ENCODE data around the gene LGALS7.

Gene LGALS7

GRCh38 chr19:38728752-38729541, 44.4 kb downstream of the LGALS7 start:
- H3K4me3 ChIP-seq (ENCODE audit: low read length), result no peak overlapping the region
- TF ChIP-seq CTCF (conservative IDR thresholded peaks at IDR 0.05; ENCODE audit: low read depth, low read length), result no peak
- DNase-seq (ENCODE audit: low read depth), result no peak

DNA sequence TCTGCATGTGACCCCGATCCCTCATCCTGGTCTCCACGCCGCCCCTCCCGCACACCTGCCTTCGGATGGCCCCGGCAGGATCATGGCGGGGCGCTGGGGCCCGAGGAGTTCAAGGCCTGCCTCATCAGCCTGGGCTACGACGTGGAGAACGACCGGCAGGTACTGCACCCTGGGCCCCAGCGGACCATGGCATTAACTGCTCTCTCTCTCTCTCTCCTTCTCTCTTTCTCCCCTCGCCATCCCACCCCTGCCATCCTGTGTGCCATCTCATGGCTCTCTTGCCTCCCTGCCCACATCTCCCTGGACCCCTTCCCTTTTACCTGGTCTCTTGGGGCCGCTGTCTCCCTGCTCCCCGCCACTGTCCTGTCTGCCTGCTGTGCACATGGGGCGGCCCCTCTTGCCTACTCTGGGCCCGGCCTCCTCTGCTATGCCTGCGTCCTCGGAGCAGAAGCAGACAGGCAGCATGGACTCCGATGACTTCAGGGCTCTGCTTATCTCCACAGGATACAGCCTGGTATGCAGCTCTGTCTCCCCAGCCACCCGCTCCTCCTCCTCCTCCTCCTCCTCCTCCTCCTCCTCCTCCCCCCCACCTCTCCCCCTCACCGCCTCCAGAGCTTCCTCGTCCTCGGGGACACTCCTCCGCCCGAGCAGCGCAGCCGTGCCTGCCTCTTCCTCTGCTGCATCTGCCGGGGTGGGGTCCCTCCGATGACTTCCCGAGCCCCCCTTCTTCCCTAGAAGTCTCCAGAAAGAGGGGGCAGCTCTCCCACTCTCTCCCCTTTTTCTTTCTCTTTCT, 45.3 kb downstream of the LGALS7 start:
- no peak for TF ChIP-seq CTCF (conservative IDR thresholded peaks at IDR 0.05; ENCODE audit: low read depth, low read length)
- H3K4me3 ChIP-seq (ENCODE audit: low read length), result no peak overlapping the region
- DNase-seq (ENCODE audit: low read depth), result no peak

GRCh38 chr19:38727306-38727867, 45.9 kb downstream of the LGALS7 start:
- TF ChIP-seq CTCF (conservative IDR thresholded peaks at IDR 0.05; ENCODE audit: low read depth, low read length), result no peak
- no peak for DNase-seq (ENCODE audit: low read depth)
- no peak overlapping the region for H3K4me3 ChIP-seq (ENCODE audit: low read length)

- TF ChIP-seq CTCF (conservative IDR thresholded peaks at IDR 0.05; ENCODE audit: low read depth, low read length), result no peak
- no peak for DNase-seq (ENCODE audit: low read depth)
- no peak overlapping the region for H3K4me3 ChIP-seq (ENCODE audit: low read length)
Observed at GRCh38 chr19:38726761-38727301, 46.5 kb downstream of the LGALS7 start.

DNA sequence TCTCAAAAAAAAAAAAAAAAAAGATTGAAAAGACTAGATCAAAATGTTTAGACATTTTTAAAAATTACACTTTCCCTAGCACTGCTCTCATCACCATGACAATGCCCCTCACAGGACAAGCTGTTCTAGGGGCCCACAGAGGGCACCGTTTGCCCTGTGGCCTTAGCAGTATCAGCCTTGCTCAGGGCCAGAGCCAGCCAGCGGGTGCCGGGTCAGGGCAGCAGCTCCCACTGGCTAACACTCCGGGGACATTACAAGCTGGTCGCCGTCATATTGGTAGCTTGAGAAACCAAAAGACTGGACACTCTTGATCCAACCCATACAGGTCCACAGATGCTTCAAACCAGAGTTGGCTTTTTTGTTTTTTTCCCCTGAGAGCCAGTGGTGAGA, 47.0 kb downstream of the LGALS7 start:
- no peak overlapping the region for H3K4me3 ChIP-seq (ENCODE audit: low read length)
- no peak for DNase-seq (ENCODE audit: low read depth)

More for the DNA sequence above, 47.0 kb downstream of the LGALS7 start:
- no peak for TF ChIP-seq CTCF (conservative IDR thresholded peaks at IDR 0.05; ENCODE audit: low read depth, low read length)
